ENCODE data around the gene SOD2. TPM values are rescaled to one million over a fixed set of nuclear protein-coding genes. Genes with fewer than 3 reads are reported as not detected.

The SOD2 gene
- total RNA-seq, 1 donor: 646 TPM

DNA sequence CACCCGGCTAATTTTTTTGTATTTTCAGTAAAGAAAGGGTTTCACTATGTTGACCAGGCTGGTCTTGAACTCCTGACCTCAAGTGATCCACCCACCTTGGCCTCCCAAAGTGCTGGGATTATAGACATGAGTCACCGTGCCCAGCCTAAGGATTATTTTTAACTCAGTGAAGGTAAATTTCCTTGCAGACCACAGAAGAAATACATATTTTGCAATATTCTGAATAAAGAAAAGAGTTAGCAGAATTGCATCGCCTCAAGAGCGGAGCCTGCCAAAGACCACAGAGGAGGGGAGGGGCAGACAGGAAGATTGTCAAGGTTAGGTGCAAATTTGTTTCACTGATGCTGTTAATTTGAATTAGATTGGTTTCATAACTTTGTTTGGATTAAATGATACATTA is 47.4 kb downstream of the SOD2 start:
- no peak for DNase-seq (ENCODE audit: low read depth in 2 of 3, low spot score in 2 of 3)

Small RNA genes lying within 50 kb of the gene (small RNA-seq; reads per million reads assigned to genes)
- gene RNU4ATAC18P: not detected

Other genes starting within 250 kb of the SOD2 start
- 54.7 TPM for gene WTAP, start 34.3 kb upstream of the SOD2 start, total RNA-seq
- gene ACAT2, start 68.8 kb upstream of the SOD2 start, total RNA-seq: 17.8 TPM
- gene TCP1, start 96.4 kb upstream of the SOD2 start, total RNA-seq: 314 TPM
- 29.4 TPM for gene MRPL18, start 97.2 kb upstream of the SOD2 start, total RNA-seq
- gene PNLDC1, start 107.0 kb upstream of the SOD2 start, total RNA-seq: not detected
- under 0.01 TPM for gene MAS1, start 197.7 kb upstream of the SOD2 start, total RNA-seq